Neuron (in vitro differentiated cells): ENCODE measurements around the gene CENPA.
A peak's percentile ranks its signal among the peaks of the same experiment; 100 is the strongest.
"Not testable (repeated sequence)": the region's sequence is repeated elsewhere in the genome, so short reads cannot be mapped to it uniquely, and the experiment has no call there.

Experiments used
- H2AFZ ChIP-seq: one replicate; pipeline ENCODE4 v1.6.1; 2013; ENCODE audit warnings: low read depth, mild to moderate bottlenecking, inconsistent platforms, low read length, moderate library complexity
- H3K27me3 ChIP-seq: one replicate; pipeline ENCODE4 v1.6.1; 2013; ENCODE audit warnings: low read length; ENCODE audit not compliant: insufficient read depth
- H3K36me3 ChIP-seq: one replicate; pipeline ENCODE4 v1.6.1; 2013; ENCODE audit warnings: low read length; ENCODE audit not compliant: insufficient read depth
- H3K4me1 ChIP-seq: one replicate; pipeline ENCODE4 v1.6.1; 2013; ENCODE audit warnings: low read length; ENCODE audit not compliant: insufficient read depth
- H3K4me3 ChIP-seq: 2 replicates; pipeline ENCODE4 v1.5.1; 2013; ENCODE audit warnings: mild to moderate bottlenecking, low read length, moderate library complexity
- H3K9me3 ChIP-seq: one replicate; pipeline ENCODE4 v1.6.1; 2013; ENCODE audit warnings: low read length

The CENPA gene

GRCh38 chr2:26785431-26786206, at the start of gene CENPA:
CENPA (plus strand) TSS chr2:26786056; CDS start chr2:26786197, 141 bp downstream.
- Histone ChIP-seq H3K4me1 (peaks cover 27% of the 10 kb centered on the region), H2AFZ (peak within 1 kb of the TSS; percentile 71), H3K27me3 (no peaks in the 10 kb centered on the region), H3K36me3 (peaks cover 33% of the 10 kb centered on the region), H3K9me3 (peaks cover 9% of the 10 kb centered on the region), H3K4me3 (peak within 1 kb of the TSS; percentile 87)

- Histone ChIP-seq H3K36me3 (no peaks in the 10 kb centered on the region), H3K27me3 (no peaks in the 10 kb centered on the region), H3K4me1 (peaks cover 17% of the 10 kb centered on the region), H3K4me3 (no peak overlapping the region), H3K9me3 (no peaks in the 10 kb centered on the region), H2AFZ (no peak overlapping the region)
Observed at GRCh38 chr2:26737221-26737620, 48.6 kb upstream of the CENPA start.

- Histone ChIP-seq H3K9me3 (no peaks in the 10 kb centered on the region), H3K27me3 (no peaks in the 10 kb centered on the region), H2AFZ (no peak overlapping the region), H3K4me1 (peaks cover 17% of the 10 kb centered on the region), H3K36me3 (no peaks in the 10 kb centered on the region), H3K4me3 (no peak overlapping the region)
Observed at GRCh38 chr2:26738481-26738880, 47.4 kb upstream of the CENPA start.

- no peaks in the 10 kb centered on the region for H3K9me3 ChIP-seq
- no peaks in the 10 kb centered on the region for H3K36me3 ChIP-seq
- peaks cover 17% of the 10 kb centered on the region for H3K4me1 ChIP-seq
- H3K27me3 ChIP-seq = no peaks in the 10 kb centered on the region
- no peak overlapping the region for H2AFZ ChIP-seq
- no peak overlapping the region for H3K4me3 ChIP-seq
Observed at GRCh38 chr2:26739514-26739913, 46.3 kb upstream of the CENPA start.

- Histone ChIP-seq H3K4me3 (no peak overlapping the region), H3K9me3 (no peaks in the 10 kb centered on the region), H3K27me3 (no peaks in the 10 kb centered on the region), H3K36me3 (no peaks in the 10 kb centered on the region), H3K4me1 (peaks cover 15% of the 10 kb centered on the region), H2AFZ (no peak overlapping the region)
Observed at GRCh38 chr2:26740346-26740745, 45.5 kb upstream of the CENPA start.

GRCh38 chr2:26740890-26741302, 45.0 kb upstream of the CENPA start:
- no peaks in the 10 kb centered on the region for H3K9me3 ChIP-seq
- H3K4me1 ChIP-seq = peaks cover 11% of the 10 kb centered on the region
- no peak overlapping the region for H2AFZ ChIP-seq
- H3K4me3 ChIP-seq = no peak overlapping the region
- H3K36me3 ChIP-seq = no peaks in the 10 kb centered on the region
- no peaks in the 10 kb centered on the region for H3K27me3 ChIP-seq

GRCh38 chr2:26742048-26742770, 43.6 kb upstream of the CENPA start:
- Histone ChIP-seq H2AFZ (no peak overlapping the region), H3K4me1 (peaks cover under 1% of the 10 kb centered on the region), H3K9me3 (no peaks in the 10 kb centered on the region), H3K27me3 (no peaks in the 10 kb centered on the region), H3K36me3 (no peaks in the 10 kb centered on the region), H3K4me3 (no peak overlapping the region)

- Histone ChIP-seq H3K4me3 (no peak overlapping the region), H3K27me3 (no peaks in the 10 kb centered on the region), H3K4me1 (no peaks in the 10 kb centered on the region), H3K9me3 (no peaks in the 10 kb centered on the region), H3K36me3 (no peaks in the 10 kb centered on the region), H2AFZ (no peak overlapping the region)
Observed at GRCh38 chr2:26743852-26744251, 42.0 kb upstream of the CENPA start.

GRCh38 chr2:26744953-26745352, 40.9 kb upstream of the CENPA start:
- H3K4me3 ChIP-seq = no peak overlapping the region
- no peaks in the 10 kb centered on the region for H3K27me3 ChIP-seq

GRCh38 chr2:26745609-26746327, 40.1 kb upstream of the CENPA start:
- H3K4me1 ChIP-seq = peaks cover 9% of the 10 kb centered on the region
- H3K36me3 ChIP-seq = no peaks in the 10 kb centered on the region
- no peaks in the 10 kb centered on the region for H3K9me3 ChIP-seq

More at GRCh38 chr2:26744953-26745352, 40.9 kb upstream of the CENPA start:
- H2AFZ ChIP-seq = no peak overlapping the region
- peaks cover 3% of the 10 kb centered on the region for H3K4me1 ChIP-seq
- H3K9me3 ChIP-seq = no peaks in the 10 kb centered on the region
- no peaks in the 10 kb centered on the region for H3K36me3 ChIP-seq

GRCh38 chr2:26746934-26747333, 38.9 kb upstream of the CENPA start:
- peaks cover 11% of the 10 kb centered on the region for H3K4me1 ChIP-seq
- H3K4me3 ChIP-seq = no peak overlapping the region
- H3K36me3 ChIP-seq = no peaks in the 10 kb centered on the region
- no peaks in the 10 kb centered on the region for H3K27me3 ChIP-seq
- H3K9me3 ChIP-seq = no peaks in the 10 kb centered on the region
- H2AFZ ChIP-seq = no peak overlapping the region

More at GRCh38 chr2:26745609-26746327, 40.1 kb upstream of the CENPA start:
- Histone ChIP-seq H2AFZ (no peak overlapping the region), H3K27me3 (no peaks in the 10 kb centered on the region), H3K4me3 (no peak overlapping the region)

GRCh38 chr2:26749787-26750420, 36.0 kb upstream of the CENPA start:
- H3K36me3 ChIP-seq, H3K9me3 ChIP-seq, H3K27me3 ChIP-seq: not testable (repeated sequence)
- Histone ChIP-seq H3K4me3 (peak overlapping the region; percentile 45), H3K4me1 (peaks cover 28% of the 10 kb centered on the region), H2AFZ (peak overlapping the region; percentile 22)
